NCI-H446 (cell line): Measurements from ENCODE around the gene GARS1.

Source experiments
- DNase-seq, 2 experiments: peaks; one replicate each; lab custom pipeline; 2025; lab: John Stamatoyannopoulos, UW

Gene GARS1

DNA sequence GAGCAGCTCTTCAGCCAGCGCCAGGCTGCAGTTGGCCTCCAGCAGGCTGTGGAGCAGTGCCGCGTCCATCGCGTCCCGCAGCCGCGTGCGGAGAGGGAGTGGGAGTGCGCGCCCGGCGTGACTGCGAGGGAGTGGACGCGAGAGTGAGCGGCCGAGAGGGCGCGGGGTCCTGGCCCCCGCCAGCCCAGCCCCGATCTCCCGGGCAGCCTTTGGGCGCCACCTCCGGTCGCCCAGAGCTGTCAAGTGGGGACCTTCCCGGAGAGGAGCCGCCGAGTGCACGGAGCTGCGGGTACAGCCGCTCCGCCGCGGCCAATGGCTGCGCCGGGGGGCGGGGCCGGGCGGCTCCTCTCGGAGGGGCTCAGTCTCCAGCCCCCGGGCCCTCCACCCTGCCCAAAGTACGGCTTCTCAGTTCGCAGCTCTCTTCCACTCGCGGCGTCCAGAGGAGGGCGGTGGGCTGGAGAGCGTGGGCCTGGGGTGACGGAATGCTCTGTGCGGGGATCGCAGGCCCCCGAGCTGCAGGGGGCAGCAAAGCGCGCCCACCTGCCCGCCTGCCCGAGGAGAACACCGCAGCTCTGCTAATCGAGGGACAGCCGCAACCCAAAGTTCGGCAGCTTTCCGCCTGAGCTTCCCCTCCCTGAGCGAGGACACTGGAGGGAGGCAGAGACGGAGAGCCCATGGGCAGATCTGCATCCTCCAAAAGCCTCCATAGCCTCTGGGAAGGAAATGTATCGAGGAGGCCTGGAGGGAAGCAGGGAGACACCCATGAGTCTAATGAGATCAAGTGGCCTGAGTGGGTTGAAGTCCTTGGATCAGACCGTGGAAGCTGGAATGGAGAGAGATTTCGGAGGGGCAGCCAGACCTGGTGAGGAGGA lies 87.8 kb downstream of the GARS1 start, which contains the start of gene CRHR2:
CRHR2 (minus strand) TSS at position 245 of the 872 bp plus-strand sequence; CDS start at position 69, 176 bp downstream.
- DNase-seq: peak in 1 of 2 experiments; percentile 15

GRCh38 chr7:30683306-30683705 lies 88.6 kb downstream of the GARS1 start:
- no peak for DNase-seq
